NCI-H187 treated with DMSO at 0.1 percent for 48 hours (cell line): ENCODE measurements around the gene MUC21.
"Not testable (repeated sequence)": the region's sequence is repeated elsewhere in the genome, so short reads cannot be mapped to it uniquely, and the experiment has no call there.

Experiments used
- DNase-seq: peaks from one replicate; lab custom pipeline; 2025; lab: John Stamatoyannopoulos, UW

Gene MUC21

GRCh38 chr6:30969171-30969570, 14.3 kb upstream of the MUC21 start:
- not testable (repeated sequence) for DNase-seq

DNA sequence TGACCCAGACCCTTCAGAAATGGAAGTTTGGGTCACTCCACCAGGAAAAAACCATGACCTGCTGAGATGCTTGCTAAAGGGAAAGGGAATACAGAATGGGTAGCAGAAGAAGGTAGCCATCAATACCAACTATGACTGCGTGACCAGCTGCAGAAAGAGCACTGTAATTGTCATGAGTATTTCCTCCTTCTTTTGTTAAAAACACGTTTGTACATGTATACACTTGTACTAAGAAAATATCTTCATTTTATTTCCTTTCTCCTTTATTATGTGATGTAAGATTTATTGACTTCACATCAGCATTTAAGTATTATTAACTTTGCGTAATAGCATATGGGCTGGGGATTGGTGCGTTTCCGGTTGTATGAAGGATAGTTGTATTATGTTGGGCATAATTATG, 12.6 kb upstream of the MUC21 start:
- DNase-seq = no peak

DNA sequence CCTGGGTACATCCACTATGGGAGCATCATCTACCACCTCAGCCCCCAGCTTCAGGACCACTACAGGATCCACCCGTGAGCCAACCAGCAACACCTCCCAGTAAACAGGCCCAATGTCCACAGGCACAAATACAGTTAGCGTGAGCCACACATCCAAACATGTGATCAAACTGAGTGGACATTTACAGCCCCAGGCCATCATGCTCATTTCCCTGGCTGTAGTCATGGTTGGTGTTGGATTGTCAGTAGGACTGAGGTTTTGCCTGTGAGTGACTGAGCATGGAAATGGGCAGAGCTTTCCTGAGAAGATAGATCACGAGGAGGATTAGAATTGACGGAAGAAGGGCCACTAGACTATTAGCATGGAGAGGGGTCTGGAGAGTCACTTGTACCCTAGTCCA, 10.7 kb upstream of the MUC21 start:
- no peak for DNase-seq

DNA sequence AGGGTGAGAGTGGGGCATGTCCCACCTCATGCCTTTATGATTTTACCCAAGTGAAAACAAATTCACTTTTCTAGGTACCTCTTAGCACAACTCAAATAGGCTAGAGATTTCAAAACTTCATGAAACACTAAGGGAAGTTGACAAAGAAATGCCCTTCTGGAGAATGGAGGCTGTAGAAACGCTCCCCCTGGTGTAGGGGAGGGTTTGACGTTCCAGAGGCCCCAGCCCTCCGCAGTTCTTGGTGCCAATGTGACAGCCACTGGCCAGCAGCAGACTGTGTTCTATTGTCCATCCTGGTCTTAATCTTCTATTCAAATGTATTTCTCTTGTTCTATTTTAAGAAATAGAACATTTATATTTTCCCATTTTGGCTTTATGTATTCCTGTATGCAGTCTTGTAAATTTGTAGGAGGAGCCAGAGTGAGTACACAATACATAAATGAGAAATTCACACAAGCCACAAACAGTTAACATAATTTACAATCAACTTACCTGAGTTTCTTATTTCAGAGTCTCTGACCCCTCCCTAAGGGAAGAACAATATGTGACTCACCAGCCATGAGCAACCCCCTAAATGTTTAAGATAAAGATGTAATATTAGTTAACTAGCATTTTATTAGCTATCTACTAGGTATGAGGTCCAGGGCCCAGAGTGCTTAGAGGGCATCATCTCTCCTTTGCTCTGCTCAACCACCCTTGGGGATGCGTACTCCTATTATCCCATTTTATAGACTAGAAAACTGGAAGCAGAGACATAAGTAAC, 8.8 kb upstream of the MUC21 start:
- DNase-seq = no peak

DNA sequence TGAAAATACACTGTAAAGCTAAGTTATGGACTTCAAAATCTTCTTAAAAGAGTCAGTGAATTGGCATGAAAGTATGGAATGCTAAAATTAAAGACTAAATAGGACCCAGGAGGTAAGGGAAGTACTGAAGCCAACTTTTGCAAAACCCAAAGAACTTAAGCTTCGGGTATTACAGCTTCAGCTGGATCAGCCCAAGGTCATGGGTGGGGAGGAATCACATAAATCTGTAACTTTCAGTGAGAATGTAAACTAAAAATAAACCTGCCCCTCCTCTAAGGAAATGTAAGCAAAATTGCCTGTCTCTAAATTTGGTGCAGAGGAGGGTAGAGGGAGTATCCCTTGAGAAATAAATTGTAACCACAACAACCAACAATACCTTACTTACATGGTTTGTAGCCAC, 4.4 kb upstream of the MUC21 start:
- no peak for DNase-seq

- no peak for DNase-seq
Measured at GRCh38 chr6:30979690-30980089, 3.8 kb upstream of the MUC21 start.

DNA sequence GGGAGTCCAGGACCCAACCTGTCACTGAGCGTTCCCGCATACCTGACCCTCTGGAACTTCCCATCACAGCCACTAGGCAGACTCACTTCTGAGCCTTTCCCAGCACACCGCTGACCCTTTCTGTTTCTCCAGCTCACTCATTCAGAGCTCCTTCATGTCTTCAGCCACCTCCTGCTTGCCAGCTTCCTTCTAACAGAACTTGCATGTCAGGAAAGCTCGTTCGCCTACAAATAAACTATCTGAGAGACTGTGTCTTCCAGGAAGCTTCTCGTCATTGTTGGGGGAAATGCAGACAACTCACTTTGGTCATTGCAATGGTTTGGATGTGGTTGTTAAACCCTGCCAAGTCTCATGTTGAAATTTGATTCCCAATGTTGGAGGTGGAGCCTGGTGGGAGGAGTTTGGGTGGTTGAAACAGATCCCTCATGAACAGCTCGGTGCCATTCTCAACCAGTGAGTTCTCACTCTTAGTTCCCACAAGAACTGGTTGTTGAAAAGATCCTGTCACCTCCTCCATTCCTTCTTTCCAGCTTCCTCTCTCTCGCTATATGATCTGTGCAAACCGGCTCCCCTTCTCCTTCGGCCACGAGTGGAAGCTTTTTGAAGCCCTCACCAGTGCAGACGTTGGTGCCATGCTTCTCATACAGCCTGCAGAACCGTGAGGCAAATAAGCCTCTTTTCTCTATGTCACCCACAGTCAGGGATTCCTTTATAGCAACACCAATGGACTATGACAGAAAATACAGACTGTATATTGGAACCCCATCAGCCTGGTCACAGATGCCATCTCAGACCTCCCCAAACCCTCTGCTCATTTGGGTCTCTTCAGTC, 1.4 kb upstream of the MUC21 start:
- DNase-seq = no peak

- no peak for DNase-seq
Measured at GRCh38 chr6:30985490-30985889, 2.0 kb downstream of the MUC21 start.

DNA sequence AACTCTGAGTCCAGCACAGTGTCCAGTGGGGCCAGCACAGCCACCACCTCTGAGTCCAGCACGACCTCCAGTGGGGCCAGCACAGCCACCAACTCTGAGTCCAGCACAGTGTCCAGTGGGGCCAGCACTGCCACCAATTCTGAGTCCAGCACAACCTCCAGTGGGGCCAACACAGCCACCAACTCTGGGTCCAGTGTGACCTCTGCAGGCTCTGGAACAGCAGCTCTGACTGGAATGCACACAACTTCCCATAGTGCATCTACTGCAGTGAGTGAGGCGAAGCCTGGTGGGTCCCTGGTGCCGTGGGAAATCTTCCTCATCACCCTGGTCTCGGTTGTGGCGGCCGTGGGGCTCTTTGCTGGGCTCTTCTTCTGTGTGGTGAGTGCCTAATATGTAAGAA, 3.8 kb downstream of the MUC21 start:
- DNase-seq = no peak

GRCh38 chr6:30988209-30988825, 4.8 kb downstream of the MUC21 start:
- no peak for DNase-seq

GRCh38 chr6:30990422-30991086, 7.0 kb downstream of the MUC21 start:
- DNase-seq = no peak

DNA sequence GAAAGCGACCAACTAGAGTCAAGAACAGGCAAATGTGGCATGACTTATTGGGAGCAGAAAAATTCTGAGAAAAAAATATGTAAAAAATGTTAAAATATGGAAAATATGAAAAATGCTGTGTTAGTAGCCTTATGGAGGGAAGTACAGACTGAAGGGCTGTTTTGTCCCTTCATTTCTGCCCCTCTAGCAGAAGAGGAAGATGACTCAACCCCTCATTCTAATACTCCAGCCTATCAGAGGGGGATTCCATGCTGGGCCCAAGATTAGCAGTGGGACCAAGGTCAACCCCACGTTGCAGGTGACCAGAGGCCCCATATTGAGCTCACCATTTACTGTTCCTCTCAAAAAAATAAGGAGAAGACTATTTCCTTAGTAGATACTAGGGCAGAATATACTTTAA, 8.4 kb downstream of the MUC21 start:
- DNase-seq = no peak

GRCh38 chr6:30997301-30997700, 13.8 kb downstream of the MUC21 start:
- no peak for DNase-seq

DNA sequence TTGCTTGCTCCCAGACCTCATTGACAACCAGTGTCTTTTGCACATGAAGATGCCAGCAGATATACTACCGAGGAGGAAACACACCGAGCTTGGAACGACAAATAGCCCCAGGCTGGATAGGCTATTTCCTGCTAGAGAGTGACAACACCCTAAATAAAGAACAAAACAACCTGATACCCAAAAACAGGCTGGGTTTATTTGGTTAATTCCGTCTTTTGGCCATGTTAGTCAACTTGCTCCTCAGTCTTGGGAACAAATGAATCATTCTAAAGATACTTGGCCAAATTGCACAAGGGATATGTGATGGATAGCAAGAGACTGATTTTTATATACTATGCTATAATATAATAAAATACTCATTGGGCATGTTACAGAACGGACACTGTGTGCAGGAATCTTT, 15.3 kb downstream of the MUC21 start:
- DNase-seq = no peak

- not testable (repeated sequence) for DNase-seq
Measured at GRCh38 chr6:31000067-31000860, 16.7 kb downstream of the MUC21 start.

DNA sequence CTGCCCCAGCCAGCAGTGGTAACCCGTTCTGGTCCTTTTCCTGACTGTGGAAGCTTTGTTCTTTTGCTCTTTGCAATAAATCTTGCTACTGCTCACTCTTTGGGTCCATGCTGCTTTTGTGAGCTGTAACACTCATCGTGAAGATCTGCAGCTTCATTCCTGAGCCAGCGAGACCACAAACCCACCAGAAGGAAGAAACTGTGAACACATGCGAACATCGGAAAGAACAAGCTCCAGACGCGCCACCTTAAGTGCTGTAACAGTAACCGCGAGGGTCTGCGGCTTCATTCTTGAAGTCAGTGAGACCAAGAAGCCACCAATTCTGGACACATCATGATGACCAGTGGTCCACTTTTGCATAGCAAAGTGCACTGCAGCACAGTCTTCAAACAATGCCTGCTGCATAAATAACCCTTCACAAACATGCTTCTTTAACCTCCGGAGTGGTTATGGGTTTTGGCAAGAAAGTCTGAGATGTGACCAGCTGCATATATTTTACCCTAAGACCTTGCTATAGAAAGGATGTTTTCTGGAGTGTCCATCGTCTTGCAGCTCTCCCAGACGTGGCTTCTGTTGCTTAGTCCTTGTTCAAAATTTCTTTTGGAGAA, 17.9 kb downstream of the MUC21 start:
- no peak for DNase-seq

- no peak for DNase-seq
Measured at GRCh38 chr6:31002471-31002870, 19.0 kb downstream of the MUC21 start.

DNA sequence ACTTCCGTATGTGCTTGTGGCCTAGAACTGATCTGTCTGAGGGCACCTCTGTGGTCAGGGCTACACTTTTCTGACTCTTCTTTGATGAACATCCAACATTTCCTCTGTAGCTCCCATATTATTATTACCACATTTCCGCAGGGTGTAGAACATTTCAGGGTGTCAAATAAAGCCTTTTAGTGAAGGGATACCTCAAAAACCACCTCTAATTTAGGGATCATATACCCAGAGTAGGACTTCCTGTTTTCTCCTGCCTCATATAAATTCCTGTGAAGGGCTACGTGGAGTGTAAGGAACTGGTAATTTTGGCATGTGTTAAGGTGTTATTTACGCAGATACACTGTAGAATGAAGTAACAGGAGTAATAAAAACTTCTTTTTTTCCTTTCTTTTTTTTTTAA, 21.3 kb downstream of the MUC21 start:
- DNase-seq = no peak

GRCh38 chr6:31005249-31006020, 21.9 kb downstream of the MUC21 start:
- DNase-seq = no peak

DNA sequence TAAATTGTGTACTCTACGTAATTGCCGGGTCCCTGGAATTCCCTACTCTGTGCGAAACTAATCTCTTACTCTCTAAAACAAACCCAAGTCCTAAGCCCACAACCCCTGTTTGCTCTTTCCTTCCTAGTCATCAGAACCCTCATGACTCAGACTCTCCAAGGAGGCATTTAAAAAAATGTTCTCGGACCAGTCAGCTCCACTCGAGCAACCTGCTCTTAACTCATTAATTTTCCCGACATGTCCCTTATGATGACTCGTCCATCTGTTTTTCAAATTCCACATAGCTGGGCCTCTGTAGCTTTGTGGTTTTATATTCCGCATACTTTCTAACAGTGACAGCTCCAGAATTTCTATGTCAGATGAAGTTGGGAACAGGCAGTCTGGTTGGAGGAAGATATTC, 24.2 kb downstream of the MUC21 start:
- no peak for DNase-seq
